Stimulated activated CD8-positive, alpha-beta memory T cell treated with anti-CD3 and anti-CD28 coated beads, Interleukin-12 subunit alpha, Interleukin-12 subunit beta, amount 100 ng/mL, for 24 hours (primary cell): ENCODE measurements around the gene YBX1.

ENCODE experiments used
- DNase-seq: peaks from one replicate; pipeline ENCODE4 v3.0.0-alpha.2; 2020; ENCODE audit errors: extremely low read depth

Gene YBX1

GRCh38 chr1:42734201-42735035, 52.2 kb downstream of the YBX1 start:
- DNase-seq: no peak

GRCh38 chr1:42735056-42735455, 52.8 kb downstream of the YBX1 start:
- no peak for DNase-seq

GRCh38 chr1:42735477-42736105, 53.4 kb downstream of the YBX1 start:
- DNase-seq: no peak

- no peak for DNase-seq
Observed at GRCh38 chr1:42736152-42736551, 53.9 kb downstream of the YBX1 start.

- no peak for DNase-seq
Observed at GRCh38 chr1:42736571-42737200, 54.5 kb downstream of the YBX1 start.

- DNase-seq: no peak
Observed at GRCh38 chr1:42737257-42737656, 55.0 kb downstream of the YBX1 start.

GRCh38 chr1:42737986-42738677, 55.9 kb downstream of the YBX1 start:
- DNase-seq: no peak

GRCh38 chr1:42738678-42739226, 56.5 kb downstream of the YBX1 start:
- DNase-seq: no peak

- DNase-seq: no peak
Observed at GRCh38 chr1:42739753-42740700, 57.8 kb downstream of the YBX1 start, which contains the start of gene CLDN19. CLDN19 (minus strand) TSS chr1:42740236; CDS start chr1:42740063, 173 bp downstream.

GRCh38 chr1:42740851-42741580, 58.8 kb downstream of the YBX1 start:
- no peak for DNase-seq

GRCh38 chr1:42741706-42742105, 59.5 kb downstream of the YBX1 start:
- DNase-seq: no peak

- no peak for DNase-seq
Observed at GRCh38 chr1:42742141-42742540, 59.9 kb downstream of the YBX1 start.

GRCh38 chr1:42742617-42743316, 60.5 kb downstream of the YBX1 start:
- DNase-seq: no peak

- no peak for DNase-seq
Observed at GRCh38 chr1:42743317-42744147, 61.3 kb downstream of the YBX1 start.

- no peak for DNase-seq
Observed at GRCh38 chr1:42744148-42744413, 61.9 kb downstream of the YBX1 start.

- DNase-seq: no peak
Observed at GRCh38 chr1:42745851-42746250, 63.6 kb downstream of the YBX1 start.

- DNase-seq: no peak
Observed at GRCh38 chr1:42746436-42747105, 64.4 kb downstream of the YBX1 start.

- DNase-seq: no peak
Observed at GRCh38 chr1:42747125-42747524, 64.9 kb downstream of the YBX1 start.
